ENCODE data around the gene PLEKHJ1.

Gene PLEKHJ1

GRCh38 chr19:2236064-2236313 is 140 bp downstream of the PLEKHJ1 start:
- DNase-seq, result no peak

GRCh38 chr19:2235381-2236063 is 607 bp downstream of the PLEKHJ1 start:
- peak; percentile 68 for DNase-seq

GRCh38 chr19:2234996-2235380 is 1.1 kb downstream of the PLEKHJ1 start:
- no peak for DNase-seq

GRCh38 chr19:2233601-2234280 is 2.4 kb downstream of the PLEKHJ1 start:
- no peak for DNase-seq

- no peak for DNase-seq
These were observed 3.6 kb downstream of the PLEKHJ1 start for GRCh38 chr19:2232286-2233151.

- DNase-seq, result no peak
These were observed 4.4 kb downstream of the PLEKHJ1 start for GRCh38 chr19:2231621-2232221.

GRCh38 chr19:2230807-2231533 is 5.2 kb downstream of the PLEKHJ1 start:
- DNase-seq, result no peak

- no peak for DNase-seq
These were observed 6.0 kb downstream of the PLEKHJ1 start for GRCh38 chr19:2230033-2230531.

- no peak for DNase-seq
These were observed 6.8 kb downstream of the PLEKHJ1 start for GRCh38 chr19:2229103-2230032.

GRCh38 chr19:2228157-2229030 is 7.7 kb downstream of the PLEKHJ1 start:
- DNase-seq, result no peak

- DNase-seq, result no peak
These were observed 8.5 kb downstream of the PLEKHJ1 start for GRCh38 chr19:2227415-2228156.

GRCh38 chr19:2226840-2227360 is 9.2 kb downstream of the PLEKHJ1 start:
- DNase-seq, result no peak

- no peak for DNase-seq
These were observed 9.9 kb downstream of the PLEKHJ1 start for GRCh38 chr19:2226051-2226839.

- DNase-seq, result no peak
These were observed 10.6 kb downstream of the PLEKHJ1 start for GRCh38 chr19:2225415-2226050.

GRCh38 chr19:2224754-2225349 is 11.3 kb downstream of the PLEKHJ1 start:
- DNase-seq, result no peak

- no peak for DNase-seq
These were observed 12.2 kb downstream of the PLEKHJ1 start for GRCh38 chr19:2223959-2224358.

- no peak for DNase-seq
These were observed 12.7 kb downstream of the PLEKHJ1 start for GRCh38 chr19:2223391-2223790.
